AG04449 (cell line): ENCODE data around the gene PLCG1.
"Not testable (repeated sequence)": the region's sequence is repeated elsewhere in the genome, so short reads cannot be mapped to it uniquely, and the experiment has no call there.

Source experiments
- CTCF ChIA-PET: fragments of 350-600 bp; formaldehyde crosslinking; extraction: SDS; loops from one replicate; lab custom pipeline; 2021; ENCODE audit warnings: antibody characterized with exemption; lab: Yijun Ruan, JAX
- POLR2A ChIA-PET: fragments of 400-600, 350-600 bp; formaldehyde crosslinking; extraction: SDS; loops from one replicate; lab custom pipeline; 2020; ENCODE audit warnings: antibody characterized with exemption, inconsistent platforms; lab: Yijun Ruan, JAX
- DNase-seq: peaks from one replicate; pipeline ENCODE4 v3.0.0-alpha.2; 2010; ENCODE audit warnings: low read depth, low spot score
- H3K4me3 ChIP-seq: 2 replicates; pipeline ENCODE4 v1.5.1; 2011; ENCODE audit warnings: low read depth, mild to moderate bottlenecking, control low read depth, low read length
- CTCF ChIP-seq: IDR thresholded peaks from one replicate; pipeline ENCODE4 v1.5.1; 2011; ENCODE audit warnings: mild to moderate bottlenecking, moderate library complexity, low read length, control low read depth, inconsistent platforms; ENCODE audit not compliant: insufficient read depth; ENCODE audit errors: missing control alignments

Gene PLCG1

GRCh38 chr20:41110930-41111577 is 26.3 kb upstream of the PLCG1 start:
- CTCF ChIA-PET: interaction anchor here (0.7 to 2.7 kb wide), 9 partner anchors 10 to 145 kb away, joined by 3 to 15 read pairs (median 7); no protein-coding TSS in a partner anchor
- no peak for DNase-seq
- POLR2A ChIA-PET: no interaction called here
- H3K4me3 ChIP-seq: no peak overlapping the region
- TF ChIP-seq CTCF: no peak

GRCh38 chr20:41111578-41111951 is 25.8 kb upstream of the PLCG1 start:
- no peak for TF ChIP-seq CTCF
- CTCF ChIA-PET: interaction anchor here (0.7 to 2.7 kb wide), 6 partner anchors 11 to 228 kb away, joined by 3 to 15 read pairs (median 6); no protein-coding TSS in a partner anchor
- DNase-seq: no peak
- H3K4me3 ChIP-seq: no peak overlapping the region
- POLR2A ChIA-PET: no interaction called here

GRCh38 chr20:41116282-41116956 is 20.9 kb upstream of the PLCG1 start:
- CTCF ChIA-PET: interaction anchor here (0.6 to 2.1 kb wide), 5 partner anchors 11 to 242 kb away, joined by 3 to 6 read pairs (median 4); no protein-coding TSS in a partner anchor
- TF ChIP-seq CTCF: no peak
- no peak overlapping the region for H3K4me3 ChIP-seq
- no peak for DNase-seq
- POLR2A ChIA-PET: no interaction called here

- H3K4me3 ChIP-seq, DNase-seq, POLR2A ChIA-PET: not testable (repeated sequence)
- CTCF ChIA-PET: interaction anchor here (0.9 to 2.1 kb wide), 2 partner anchors 13 to 114 kb away, joined by 3 to 6 read pairs; no protein-coding TSS in a partner anchor
These were observed 19.2 kb upstream of the PLCG1 start for GRCh38 chr20:41118159-41118558.

GRCh38 chr20:41118632-41119031 is 18.7 kb upstream of the PLCG1 start:
- ChIA-PET POLR2A (no interaction called here), CTCF (interaction anchor here (1.0 to 2.3 kb wide), 5 partner anchors 14 to 222 kb away, joined by 3 to 10 read pairs (median 6); partner anchors contain the start of gene LPIN3)
- DNase-seq: no peak
- TF ChIP-seq CTCF: no peak
- H3K4me3 ChIP-seq: no peak overlapping the region

GRCh38 chr20:41119614-41120561 is 17.5 kb upstream of the PLCG1 start:
- TF ChIP-seq CTCF: no peak
- ChIA-PET CTCF (interaction anchor here (0.6 to 2.8 kb wide), 10 partner anchors 10 to 221 kb away, joined by 3 to 15 read pairs (median 4); partner anchors contain the start of gene LPIN3), POLR2A (no interaction called here)
- DNase-seq: no peak
- H3K4me3 ChIP-seq: no peak overlapping the region
